ENCODE data around the gene GRB2.

GRB2 gene

GRCh38 chr17:75307957-75308731 lies 97.3 kb downstream of the GRB2 start:
- Histone ChIP-seq H3K4me3 (ENCODE audit: severe bottlenecking) (no peak overlapping the region), H3K4me1 (ENCODE audit: insufficient read depth, poor library complexity, severe bottlenecking) (no peaks in the 10 kb centered on the region), H3K36me3 (ENCODE audit: low read depth) (no peaks in the 10 kb centered on the region), H3K27ac (ENCODE audit: poor library complexity, severe bottlenecking) (no peak overlapping the region), H3K9me3 (ENCODE audit: severe bottlenecking) (no peaks in the 10 kb centered on the region), H3K27me3 (ENCODE audit: insufficient read depth, poor library complexity, severe bottlenecking) (no peaks in the 10 kb centered on the region)
- no peak for ATAC-seq (ENCODE audit: low read depth)
- no peak for DNase-seq (ENCODE audit: low spot score)
- no peak for TF ChIP-seq CTCF (IDR thresholded peaks at IDR 0.05; ENCODE audit: poor library complexity, severe bottlenecking)

DNA sequence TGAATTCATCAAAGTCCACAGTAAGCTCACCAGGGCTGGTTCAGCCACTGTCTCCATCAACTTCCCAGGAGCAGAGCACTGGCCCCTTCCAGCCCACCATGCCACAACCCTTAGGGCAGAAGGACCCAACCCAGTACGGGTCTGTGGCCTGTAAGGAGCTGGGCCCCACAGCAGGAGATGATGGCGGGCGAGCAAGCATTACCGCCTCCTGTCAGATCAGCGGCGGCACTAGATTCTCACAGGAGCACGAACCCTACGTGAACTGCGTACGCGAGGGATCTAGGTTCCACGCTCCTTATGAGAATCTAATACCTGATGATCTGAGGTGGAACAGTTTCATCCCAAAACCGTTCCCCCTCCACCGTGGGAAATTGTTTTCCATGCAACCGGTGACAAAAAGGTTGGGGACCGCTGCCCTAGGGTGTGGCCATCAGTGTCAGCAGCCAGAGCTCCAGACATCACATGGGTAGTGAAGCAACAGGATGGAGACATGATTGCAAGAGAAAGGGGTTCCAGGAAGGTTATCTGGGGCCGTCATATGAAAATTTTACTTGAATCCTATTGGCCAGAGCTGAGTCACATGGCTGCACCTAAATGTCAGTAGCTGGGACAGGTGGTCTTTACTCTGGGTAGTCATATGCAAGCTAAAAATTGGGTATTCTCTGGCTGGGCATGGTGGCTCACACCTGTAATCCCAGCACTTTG lies 103.8 kb downstream of the GRB2 start:
- no peak for DNase-seq (ENCODE audit: low spot score)
- H3K4me1 ChIP-seq (ENCODE audit: insufficient read depth, poor library complexity, severe bottlenecking) = no peaks in the 10 kb centered on the region
- ATAC-seq (ENCODE audit: low read depth) = no peak

GRCh38 chr17:75301049-75301448 lies 104.4 kb downstream of the GRB2 start:
- Histone ChIP-seq H3K27me3 (ENCODE audit: insufficient read depth, poor library complexity, severe bottlenecking) (no peaks in the 10 kb centered on the region), H3K4me1 (ENCODE audit: insufficient read depth, poor library complexity, severe bottlenecking) (no peaks in the 10 kb centered on the region), H3K9me3 (ENCODE audit: severe bottlenecking) (no peaks in the 10 kb centered on the region), H3K4me3 (ENCODE audit: severe bottlenecking) (no peak overlapping the region), H3K27ac (ENCODE audit: poor library complexity, severe bottlenecking) (no peak overlapping the region), H3K36me3 (ENCODE audit: low read depth) (no peaks in the 10 kb centered on the region)
- DNase-seq (ENCODE audit: low spot score) (no peak), ATAC-seq (ENCODE audit: low read depth) (no peak)
- TF ChIP-seq CTCF (IDR thresholded peaks at IDR 0.05; ENCODE audit: poor library complexity, severe bottlenecking) = no peak

More for the DNA sequence above, 103.8 kb downstream of the GRB2 start:
- no peaks in the 10 kb centered on the region for H3K36me3 ChIP-seq (ENCODE audit: low read depth)
- H3K27ac ChIP-seq (ENCODE audit: poor library complexity, severe bottlenecking) = no peak overlapping the region
- no peak overlapping the region for H3K4me3 ChIP-seq (ENCODE audit: severe bottlenecking)
- H3K9me3 ChIP-seq (ENCODE audit: severe bottlenecking) = no peaks in the 10 kb centered on the region
- TF ChIP-seq CTCF (IDR thresholded peaks at IDR 0.05; ENCODE audit: poor library complexity, severe bottlenecking) = no peak
- no peaks in the 10 kb centered on the region for H3K27me3 ChIP-seq (ENCODE audit: insufficient read depth, poor library complexity, severe bottlenecking)

GRCh38 chr17:75300280-75300679 lies 105.2 kb downstream of the GRB2 start:
- no peak overlapping the region for H3K4me3 ChIP-seq (ENCODE audit: severe bottlenecking)
- H3K9me3 ChIP-seq (ENCODE audit: severe bottlenecking) = no peaks in the 10 kb centered on the region
- ATAC-seq (ENCODE audit: low read depth) = no peak
- no peaks in the 10 kb centered on the region for H3K27me3 ChIP-seq (ENCODE audit: insufficient read depth, poor library complexity, severe bottlenecking)
- no peaks in the 10 kb centered on the region for H3K4me1 ChIP-seq (ENCODE audit: insufficient read depth, poor library complexity, severe bottlenecking)
- DNase-seq (ENCODE audit: low spot score) = no peak
- no peaks in the 10 kb centered on the region for H3K36me3 ChIP-seq (ENCODE audit: low read depth)
- H3K27ac ChIP-seq (ENCODE audit: poor library complexity, severe bottlenecking) = no peak overlapping the region
- TF ChIP-seq CTCF (IDR thresholded peaks at IDR 0.05; ENCODE audit: poor library complexity, severe bottlenecking) = no peak
